Hepatic stellate cell (primary cell): ENCODE data around the gene STMND1.
A peak's percentile ranks its signal among the peaks of the same experiment; 100 is the strongest.

Experiments
- DNase-seq: peaks from one replicate; pipeline ENCODE4 v3.0.0; 2011; ENCODE audit warnings: low spot score

The STMND1 gene

GRCh38 chr6:17098538-17098937 is 3.3 kb upstream of the STMND1 start:
- no peak for DNase-seq

GRCh38 chr6:17099401-17100059 is 2.3 kb upstream of the STMND1 start:
- DNase-seq, result no peak

- DNase-seq, result no peak
Measured at GRCh38 chr6:17100806-17101205, 1.0 kb upstream of the STMND1 start.

GRCh38 chr6:17102258-17102870 is 514 bp downstream of the STMND1 start:
- no peak for DNase-seq

- no peak for DNase-seq
Measured at GRCh38 chr6:17103715-17104114, 1.9 kb downstream of the STMND1 start.

- DNase-seq, result no peak
Measured at GRCh38 chr6:17107863-17108262, 6.0 kb downstream of the STMND1 start.

GRCh38 chr6:17115251-17116116 is 13.6 kb downstream of the STMND1 start:
- DNase-seq, result peak; percentile 67

GRCh38 chr6:17116117-17116440 is 14.2 kb downstream of the STMND1 start:
- no peak for DNase-seq

GRCh38 chr6:17120019-17120418 is 18.2 kb downstream of the STMND1 start:
- peak; percentile 26 for DNase-seq

GRCh38 chr6:17125407-17125806 is 23.6 kb downstream of the STMND1 start:
- DNase-seq, result no peak

- no peak for DNase-seq
Measured at GRCh38 chr6:17130786-17131185, 28.9 kb downstream of the STMND1 start.

GRCh38 chr6:17132967-17133366 is 31.1 kb downstream of the STMND1 start:
- DNase-seq, result no peak

GRCh38 chr6:17138033-17138432 is 36.2 kb downstream of the STMND1 start:
- no peak for DNase-seq

GRCh38 chr6:17144016-17144415 is 42.2 kb downstream of the STMND1 start:
- DNase-seq, result no peak

GRCh38 chr6:17149571-17149970 is 47.7 kb downstream of the STMND1 start:
- no peak for DNase-seq

GRCh38 chr6:17150096-17150495 is 48.2 kb downstream of the STMND1 start:
- DNase-seq, result no peak

GRCh38 chr6:17151888-17152287 is 50.0 kb downstream of the STMND1 start:
- no peak for DNase-seq

GRCh38 chr6:17152703-17153102 is 50.9 kb downstream of the STMND1 start:
- DNase-seq, result no peak

- peak; percentile 37 for DNase-seq
Measured at GRCh38 chr6:17156112-17156921, 54.5 kb downstream of the STMND1 start.

GRCh38 chr6:17156966-17157365 is 55.1 kb downstream of the STMND1 start:
- DNase-seq, result no peak

- DNase-seq, result no peak
Measured at GRCh38 chr6:17157617-17158016, 55.8 kb downstream of the STMND1 start.

GRCh38 chr6:17159240-17159639 is 57.4 kb downstream of the STMND1 start:
- no peak for DNase-seq
